ENCODE data around the gene CDIPT. TPM values are rescaled to one million over a fixed set of nuclear protein-coding genes. Genes with fewer than 3 reads are reported as not detected.

The CDIPT gene
- total and polyA plus RNA-seq, 2 of the 13 experiments (the other 11 are each of a cell fraction or from before 2014, with no cell fraction given) = 54.9 to 97.5 TPM

- TF ChIP-seq REST (IDR thresholded peaks at IDR 0.05; ENCODE audit: borderline replicate concordance in 1 of 2, low read depth in 1 of 2, low read length in 2 of 2) (peak; percentile 93 to 97; a peak in 3 of 4 replicates), ZBTB1 (CRISPR knock-in tag; IDR thresholded peaks at IDR 0.05; ENCODE audit: borderline replicate concordance) (peak; percentile 65; the same call in 1 of the 2 replicates), USF2 (IDR thresholded peaks at IDR 0.05; ENCODE audit: low read depth, low read length) (no peak), USF2 (CRISPR knock-in tag; IDR thresholded peaks at IDR 0.05; ENCODE audit: borderline replicate concordance) (no peak), ZNF160 (CRISPR knock-in tag; IDR thresholded peaks at IDR 0.05) (peak; percentile 86), KDM1A (CRISPR knock-in tag; IDR thresholded peaks at IDR 0.05) (no peak), ELF3 (CRISPR knock-in tag; IDR thresholded peaks at IDR 0.05) (peak; percentile 81), FOXK2 (IDR thresholded peaks at IDR 0.05) (no peak), ZEB1 (IDR thresholded peaks at IDR 0.05; ENCODE audit: insufficient replicate concordance, low read depth) (no peak), SALL1 (CRISPR knock-in tag; IDR thresholded peaks at IDR 0.05) (no peak; the same call in 1 of the 2 replicates), ZNF790 (CRISPR knock-in tag; IDR thresholded peaks at IDR 0.05; ENCODE audit: borderline replicate concordance) (peak; percentile 99; the same call in 1 of the 2 replicates), NPAS2 (CRISPR knock-in tag; IDR thresholded peaks at IDR 0.05; ENCODE audit: borderline replicate concordance) (no peak), ZC3H4 (CRISPR knock-in tag; IDR thresholded peaks at IDR 0.05; ENCODE audit: borderline replicate concordance) (no peak; the same call in 1 of the 2 replicates), ESRRA (CRISPR knock-in tag; IDR thresholded peaks at IDR 0.05; ENCODE audit: low read depth) (no peak), NBN (conservative IDR thresholded peaks at IDR 0.05) (no peak), ZNF788 (CRISPR knock-in tag; IDR thresholded peaks at IDR 0.05; ENCODE audit: borderline replicate concordance) (0 out of 2 replicates have a peak, but pooled peaks have one; percentile 2), SRSF4 (IDR thresholded peaks at IDR 0.05; ENCODE audit: low read depth, low read length, poor library complexity, severe bottlenecking) (no peak), AKAP8 (CRISPR knock-in tag; IDR thresholded peaks at IDR 0.05) (no peak), FOXO4 (CRISPR knock-in tag; conservative IDR thresholded peaks at IDR 0.05) (0 out of 2 replicates have a peak, but pooled peaks have one; percentile 93), ZSCAN25 (CRISPR knock-in tag; IDR thresholded peaks at IDR 0.05) (0 out of 2 replicates have a peak, but pooled peaks have one; percentile 69), ZNF530 (CRISPR knock-in tag; IDR thresholded peaks at IDR 0.05; ENCODE audit: low read depth) (peak; percentile 90; the same call in 1 of the 2 replicates), CENPX (CRISPR knock-in tag; IDR thresholded peaks at IDR 0.05) (no peak)
These were observed 36.6 kb upstream of the CDIPT start, which contains the start of gene SEZ6L2 (continued) for GRCh38 chr16:29899516-29900101.
